GM10248 (cell line): Measurements from ENCODE around the gene CTSW.

ENCODE experiments used
- CTCF ChIA-PET: fragments of 300-600 bp; sonication (Branson Sonifier 250); formaldehyde crosslinking; extraction: SDS; loops from one replicate; lab custom pipeline; 2021; ENCODE audit warnings: antibody characterized with exemption; lab: Yijun Ruan, JAX
- POLR2A ChIA-PET: fragments of 350-650 bp; sonication (Branson Sonifier 250); formaldehyde crosslinking; extraction: SDS; loops from one replicate; lab custom pipeline; 2020; ENCODE audit warnings: antibody characterized with exemption; lab: Yijun Ruan, JAX
- DNase-seq: peaks from one replicate; pipeline ENCODE4 v3.0.0; 2012; ENCODE audit errors: extremely low spot score
- CTCF ChIP-seq: IDR thresholded peaks from 2 replicates; pipeline ENCODE4 v1.5.1; 2012; ENCODE audit warnings: mild to moderate bottlenecking, low read depth; ENCODE audit errors: extremely low read depth, missing control alignments, control extremely low read depth

The CTSW gene

GRCh38 chr11:65898656-65899355 is 19.2 kb downstream of the CTSW start:
- ChIA-PET POLR2A (no interaction called here), CTCF (interaction anchor here (1.6 to 14.6 kb wide), 4 partner anchors 9 to 119 kb away, joined by 4 to 199 read pairs (median 8); partner anchors contain the start of genes CCDC85B, CTSW and FIBP)
- no peak for DNase-seq
- no peak for TF ChIP-seq CTCF

DNA sequence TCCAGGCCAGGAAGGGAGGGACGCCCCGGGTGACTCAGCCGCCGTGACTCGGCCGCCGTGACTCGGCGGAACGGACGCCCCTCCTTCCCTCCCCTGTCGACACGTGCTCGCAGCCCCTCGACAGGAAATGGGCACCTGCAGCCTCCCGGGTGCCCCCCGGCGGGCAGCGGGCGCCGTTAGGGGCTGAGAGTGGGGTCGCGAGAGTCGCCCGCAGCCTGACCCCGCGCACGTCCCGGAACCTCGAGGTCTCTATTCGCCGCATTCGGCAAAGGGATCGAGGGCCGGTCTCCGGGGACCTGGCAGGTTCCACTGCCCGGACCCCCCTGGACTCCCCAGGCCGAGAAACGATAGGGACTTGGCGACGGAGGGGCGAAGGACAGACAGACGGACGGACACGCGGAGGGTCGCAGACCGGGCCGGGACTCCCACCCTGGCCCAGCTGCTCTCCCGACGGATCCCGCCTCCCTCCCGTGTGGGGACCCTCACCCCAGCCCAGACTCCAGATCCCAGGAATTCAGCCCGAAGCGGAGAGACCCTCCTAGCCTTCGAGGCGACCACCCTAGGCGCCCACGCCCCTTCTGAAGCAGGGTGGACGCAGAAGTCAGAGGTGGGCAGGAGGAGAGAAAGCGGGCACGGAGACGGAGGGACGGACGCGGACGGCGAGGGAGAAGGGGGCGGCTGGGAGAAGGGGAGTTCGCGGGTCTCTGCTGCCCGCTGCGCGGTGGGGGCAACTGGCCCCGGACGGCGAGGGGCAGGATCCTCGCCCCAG is 19.9 kb downstream of the CTSW start:
- peak; percentile 58 for DNase-seq
- ChIA-PET POLR2A (interaction anchor here (2.3 kb wide), 1 partner anchor 9 kb away, joined by 10 read pairs; the partner anchor contains the start of gene CCDC85B), CTCF (interaction anchor here (1.6 to 14.6 kb wide), 6 partner anchors 8 to 120 kb away, joined by 4 to 199 read pairs (median 20); partner anchors contain the start of genes CCDC85B, CTSW and FIBP)
- TF ChIP-seq CTCF = no peak

GRCh38 chr11:65900125-65900898 is 20.7 kb downstream of the CTSW start, which contains the start of gene FOSL1:
Gene FOSL1, minus strand, starts transcription at chr11:65900388. Its CDS starts 49 bp downstream, at chr11:65900339.
- ChIA-PET POLR2A (interaction anchor here (1.0 to 2.3 kb wide), 2 partner anchors 9 to 79 kb away, joined by 3 to 10 read pairs; partner anchors contain the start of gene CCDC85B), CTCF (interaction anchor here (1.0 to 8.0 kb wide), 7 partner anchors 9 to 88 kb away, joined by 3 to 80 read pairs (median 5); partner anchors contain the start of genes CCDC85B, FIBP and MUS81)
- peak; percentile 93 for DNase-seq
- TF ChIP-seq CTCF = no peak

DNA sequence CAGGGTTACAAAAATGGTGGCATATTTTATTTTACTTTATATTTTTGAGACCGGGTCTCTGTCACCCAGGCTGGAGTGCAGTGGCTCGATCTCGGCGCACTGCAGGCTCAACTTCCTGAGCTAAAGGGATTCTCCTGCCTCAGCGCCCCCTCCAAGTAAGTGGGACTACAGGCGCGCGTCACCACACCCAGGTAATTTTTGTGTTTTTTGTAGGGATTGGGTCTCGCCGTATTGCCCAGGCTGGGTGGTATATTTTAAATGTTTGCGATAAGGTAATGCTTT is 21.2 kb downstream of the CTSW start:
- ChIA-PET POLR2A (interaction anchor here (1.0 to 2.3 kb wide), 2 partner anchors 10 to 78 kb away, joined by 3 to 10 read pairs; partner anchors contain the start of gene CCDC85B), CTCF (interaction anchor here (1.0 to 8.0 kb wide), 8 partner anchors 8 to 88 kb away, joined by 3 to 80 read pairs (median 5); partner anchors contain the start of genes CCDC85B, FIBP and MUS81)
- no peak for TF ChIP-seq CTCF
- DNase-seq = no peak

DNA sequence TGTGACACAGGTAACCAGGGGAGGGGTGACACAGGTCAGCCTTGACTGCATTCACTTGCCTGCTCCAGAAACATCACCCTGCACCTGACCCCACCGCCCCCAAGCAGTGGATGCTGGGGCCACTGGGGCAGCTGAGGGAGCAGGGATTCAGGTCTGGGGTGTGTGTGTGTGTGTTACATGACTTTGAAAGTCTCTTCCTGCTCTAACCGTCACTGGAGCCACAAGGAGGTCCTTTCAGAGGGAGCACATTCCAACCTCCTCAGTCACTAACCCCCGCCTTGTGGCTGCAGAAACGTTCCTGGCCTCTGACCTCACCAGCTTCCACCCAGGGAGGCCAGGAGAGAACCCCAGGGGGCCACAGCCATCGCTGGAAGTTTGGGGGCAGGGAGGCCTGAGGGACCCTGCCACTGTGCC is 23.4 kb downstream of the CTSW start:
- ChIA-PET CTCF (interaction anchor here (0.9 to 8.0 kb wide), 3 partner anchors 10 to 18 kb away, joined by 3 to 80 read pairs (median 29); partner anchors contain the start of genes CCDC85B and FIBP), POLR2A (no interaction called here)
- DNase-seq = no peak
- TF ChIP-seq CTCF = no peak
